NT2/D1 (cell line): ENCODE measurements around the gene NOX5.

Experiments used
- SUZ12 ChIP-seq: IDR thresholded peaks from 2 replicates; pipeline ENCODE4 v1.6.1; 2011; ENCODE audit not compliant: insufficient read length, insufficient read depth; ENCODE audit errors: extremely low read depth
- ZNF274 ChIP-seq: IDR thresholded peaks from 2 replicates; pipeline ENCODE4 v1.6.1; 2011; ENCODE audit warnings: mild to moderate bottlenecking, low read depth, low read length

GRCh38 chr15:69000725-69001503, 13.6 kb upstream of the NOX5 start:
- TF ChIP-seq ZNF274: no peak
- TF ChIP-seq SUZ12: no peak
